SK-N-SH (cell line): Measurements from ENCODE around the gene LIN7C. TPM values are rescaled to one million over a fixed set of nuclear protein-coding genes. Genes with fewer than 3 reads are reported as not detected.

ENCODE experiments used
- CTCF ChIA-PET: fragments of 300-600, 350-600 bp; formaldehyde crosslinking; extraction: SDS; loops from one replicate; lab custom pipeline; 2021; lab: Yijun Ruan, JAX
- POLR2A ChIA-PET: fragments of 350-600 bp; sonication (Branson Sonifier 250); formaldehyde crosslinking; extraction: SDS; loops from one replicate; lab custom pipeline; 2020; ENCODE audit warnings: antibody characterized with exemption, inconsistent platforms; lab: Yijun Ruan, JAX
- DNase-seq: peaks from one replicate; pipeline ENCODE4 v3.0.0; 2012
- H2AFZ ChIP-seq: fragments of 200-600 bp; sonication (generic); 2 replicates; pipeline ENCODE4 v1.8.1; 2016; ENCODE audit warnings: antibody characterized with exemption, mild to moderate bottlenecking, low read depth
- H3F3A ChIP-seq: fragments of 200-600 bp; sonication (generic); replicated peaks from 2 replicates; pipeline ENCODE3; 2016; ENCODE audit warnings: antibody characterized with exemption, mild to moderate bottlenecking; ENCODE audit not compliant: insufficient read depth
- H3K27ac ChIP-seq, 2 experiments: fragments of 200-500 bp in 1 of 2; fragments of 200-600 bp in 1 of 2; sonication (Bioruptor generic) in 1 of 2; sonication (generic), shearing (Covaris generic) in 1 of 2; 2 replicates each; pipeline versions ENCODE4 v1.5.1 to v1.6.1; 2014 to 2016; ENCODE audit warnings: low read depth in 2 of 2, inconsistent platforms in 1 of 2, low read length in 1 of 2, mild to moderate bottlenecking in 1 of 2, mixed read lengths in 1 of 2
- H3K27me3 ChIP-seq: fragments of 200-600 bp; sonication (generic), shearing (Covaris generic); 2 replicates; pipeline ENCODE4 v1.6.1; 2016; ENCODE audit warnings: mixed run types; ENCODE audit not compliant: insufficient read depth
- H3K36me3 ChIP-seq, 2 experiments: fragments of 200-500 bp in 1 of 2; fragments of 200-600 bp in 1 of 2; sonication (Bioruptor generic) in 1 of 2; sonication (generic) in 1 of 2; replicated peaks in 1 of 2; 2 replicates each; pipeline versions ENCODE3 to v1.5.1; 2014 to 2016; ENCODE audit warnings: low read length in 1 of 2, mild to moderate bottlenecking in 1 of 2; ENCODE audit not compliant: insufficient read depth in 2 of 2, control insufficient read depth in 1 of 2
- H3K4me1 ChIP-seq, 2 experiments: fragments of 200-500 bp in 1 of 2; fragments of 200-600 bp in 1 of 2; sonication (Bioruptor generic) in 1 of 2; sonication (generic), shearing (Covaris generic) in 1 of 2; 2 replicates each; pipeline versions ENCODE4 v1.5.1 to v1.6.1; 2014 to 2016; ENCODE audit warnings: low read depth in 1 of 2, low read length in 1 of 2, mixed run types in 1 of 2; ENCODE audit not compliant: insufficient read depth in 2 of 2, control insufficient read depth in 1 of 2
- H3K4me2 ChIP-seq: fragments of 200-600 bp; sonication (generic), shearing (Covaris generic); 2 replicates; pipeline ENCODE4 v1.6.1; 2017; ENCODE audit warnings: mixed run types
- H3K4me3 ChIP-seq, 2 experiments: fragments of 200-500 bp in 1 of 2; fragments of 200-600 bp in 1 of 2; sonication (Bioruptor generic) in 1 of 2; sonication (generic), shearing (Covaris generic) in 1 of 2; 2 replicates each; pipeline versions ENCODE4 v1.5.1 to v1.8.1; 2014 to 2016; ENCODE audit warnings: low read depth in 2 of 2, inconsistent platforms in 1 of 2, low read length in 1 of 2, mild to moderate bottlenecking in 1 of 2, mixed read lengths in 1 of 2, moderate library complexity in 1 of 2
- H3K79me2 ChIP-seq: fragments of 200-600 bp; sonication (generic); 2 replicates; pipeline ENCODE4 v1.8.1; 2017; ENCODE audit warnings: mild to moderate bottlenecking; ENCODE audit not compliant: insufficient read depth
- H3K9ac ChIP-seq: fragments of 200-600 bp; sonication (generic); 2 replicates; pipeline ENCODE4 v1.6.1; 2017; ENCODE audit warnings: mixed run types
- H3K9me2 ChIP-seq: fragments of 200-600 bp; sonication (generic); 2 replicates; pipeline ENCODE4 v1.6.1; 2017; ENCODE audit warnings: mixed run types
- H3K9me3 ChIP-seq: fragments of 200-600 bp; sonication (generic); 2 replicates; pipeline ENCODE4 v1.6.1; 2017; ENCODE audit warnings: mixed run types, mild to moderate bottlenecking, moderate library complexity
- H4K20me1 ChIP-seq: fragments of 200-600 bp; sonication (generic); 2 replicates; pipeline ENCODE4 v1.6.1; 2017; ENCODE audit warnings: mild to moderate bottlenecking, mixed run types; ENCODE audit not compliant: insufficient read depth
- CHD2 ChIP-seq: fragments of 150-350 bp; IDR thresholded peaks from 2 replicates; pipeline ENCODE4 v1.6.1; 2018; ENCODE audit warnings: low read length; ENCODE audit not compliant: partially characterized antibody
- FOSL2 ChIP-seq: IDR thresholded peaks from 2 replicates; pipeline ENCODE4 v1.4.0; 2012; ENCODE audit warnings: low read depth, mild to moderate bottlenecking, moderate library complexity, borderline replicate concordance
- FOXJ3 ChIP-seq: sonication (generic); formaldehyde crosslinking; IDR thresholded peaks from 2 replicates; pipeline ENCODE4 v1.5.1; 2020; ENCODE audit warnings: mild to moderate bottlenecking, missing genetic modification reagents
- FOXM1 ChIP-seq: IDR thresholded peaks from 2 replicates; pipeline ENCODE4 v1.4.0; 2012; ENCODE audit warnings: low read depth, mild to moderate bottlenecking
- GABPA ChIP-seq: IDR thresholded peaks from 2 replicates; pipeline ENCODE4 v1.4.0; 2012; ENCODE audit warnings: low read depth, mild to moderate bottlenecking
- GATA2 ChIP-seq: sonication (generic); formaldehyde crosslinking; IDR thresholded peaks from 2 replicates; pipeline ENCODE4 v1.5.0; 2020; ENCODE audit warnings: mild to moderate bottlenecking, missing genetic modification reagents
- MEF2A ChIP-seq: IDR thresholded peaks from 2 replicates; pipeline ENCODE4 v1.4.0; 2012; ENCODE audit warnings: low read depth, borderline replicate concordance
- MXI1 ChIP-seq: IDR thresholded peaks from 2 replicates; pipeline ENCODE4 v1.6.1; 2012; ENCODE audit warnings: mild to moderate bottlenecking, low read depth, low read length, improper control_type of control experiment
- NRF1 ChIP-seq: IDR thresholded peaks from 2 replicates; pipeline ENCODE4 v1.6.1; 2012; ENCODE audit warnings: low read depth, mild to moderate bottlenecking, low read length
- RAD21 ChIP-seq: IDR thresholded peaks from 2 replicates; pipeline ENCODE4 v1.6.1; 2012; ENCODE audit warnings: mild to moderate bottlenecking, low read length
- RCOR1 ChIP-seq: fragments of 150-350 bp; IDR thresholded peaks from 2 replicates; pipeline ENCODE4 v1.6.1; 2017; ENCODE audit warnings: antibody characterized with exemption, low read length
- RFX5 ChIP-seq: IDR thresholded peaks from 2 replicates; pipeline ENCODE4 v1.6.1; 2012; ENCODE audit warnings: mild to moderate bottlenecking, improper control_type of control experiment, low read length
- RXRA ChIP-seq: IDR thresholded peaks from 2 replicates; pipeline ENCODE4 v1.4.0; 2012; ENCODE audit warnings: low read depth, mild to moderate bottlenecking, borderline replicate concordance
- TCF12 ChIP-seq: IDR thresholded peaks from 2 replicates; pipeline ENCODE4 v1.4.0; 2012
- WGBS: methylation state at CpG from one replicate; pipeline ENCODE4 v1.1.6; 2017; ENCODE audit warnings: low lambda C conversion rate; 5-methylcytosine and 5-hydroxymethylcytosine counted together
- polyA plus RNA-seq, 3 experiments: library from polyadenylated mRNA; depleted of rRNA; stranded (reverse); fragments of >200 nt; gene quantifications; 2 replicates each; pipeline ENCODE4 v1.2.3, GENCODE V29; 2012
- TF ChIP-seq, protein P1 (sequence below): IDR thresholded peaks from 2 replicates; pipeline ENCODE4 v1.4.0; 2012; ENCODE audit warnings: low read depth, borderline replicate concordance
- TF ChIP-seq, protein P2 (sequence below): IDR thresholded peaks from 2 replicates; pipeline ENCODE4 v1.4.0; 2012; ENCODE audit warnings: low read depth
- TF ChIP-seq, protein P3 (sequence below): IDR thresholded peaks from 2 replicates; pipeline ENCODE4; 2012

LIN7C gene
- polyA plus RNA-seq, 1 of the 3 experiments (the other 2 are of a cell fraction): 7.3 TPM

DNA sequence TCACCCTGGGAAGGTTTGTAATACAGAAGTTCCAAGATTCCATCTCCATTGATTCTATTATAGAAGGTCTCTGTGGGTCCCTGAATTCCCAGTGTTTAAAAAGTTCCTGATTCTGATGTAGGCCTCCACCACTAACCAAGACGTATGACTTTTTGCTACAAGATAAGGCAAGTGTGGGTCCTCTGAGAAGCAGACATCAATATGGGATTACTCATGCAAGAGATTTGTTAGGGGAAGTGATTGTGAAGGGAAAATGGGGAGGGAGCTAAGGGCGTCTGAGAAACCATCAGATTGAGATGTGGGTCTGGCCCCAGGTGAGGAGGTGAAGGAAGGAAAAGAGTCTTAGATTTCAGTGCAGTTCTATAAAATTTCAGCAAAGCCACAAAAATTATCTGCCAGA, 23.8 kb downstream of the LIN7C start:
- Histone ChIP-seq H3K27ac (no peak overlapping the region), H3K36me3 (no peaks in the 10 kb centered on the region), H4K20me1 (no peaks in the 10 kb centered on the region), H3K9me2 (no peaks in the 10 kb centered on the region)
- CTCF ChIA-PET: interaction anchor here (0.9 to 11.7 kb wide), 5 partner anchors 15 to 297 kb away, joined by 3 to 223 read pairs (median 4); no protein-coding TSS in a partner anchor
- POLR2A ChIA-PET: no interaction called here
- no peak for TF ChIP-seq RXRA
- TF ChIP-seq NRF1: no peak
- TF ChIP-seq CHD2: no peak
- no peak for TF ChIP-seq RAD21
- no peak for TF ChIP-seq FOXJ3 (CRISPR knock-in tag)
- TF ChIP-seq, protein P1, sequence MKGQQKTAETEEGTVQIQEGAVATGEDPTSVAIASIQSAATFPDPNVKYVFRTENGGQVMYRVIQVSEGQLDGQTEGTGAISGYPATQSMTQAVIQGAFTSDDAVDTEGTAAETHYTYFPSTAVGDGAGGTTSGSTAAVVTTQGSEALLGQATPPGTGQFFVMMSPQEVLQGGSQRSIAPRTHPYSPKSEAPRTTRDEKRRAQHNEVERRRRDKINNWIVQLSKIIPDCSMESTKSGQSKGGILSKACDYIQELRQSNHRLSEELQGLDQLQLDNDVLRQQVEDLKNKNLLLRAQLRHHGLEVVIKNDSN: no peak
- TF ChIP-seq, protein P2, sequence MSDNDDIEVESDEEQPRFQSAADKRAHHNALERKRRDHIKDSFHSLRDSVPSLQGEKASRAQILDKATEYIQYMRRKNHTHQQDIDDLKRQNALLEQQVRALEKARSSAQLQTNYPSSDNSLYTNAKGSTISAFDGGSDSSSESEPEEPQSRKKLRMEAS: no peak
- TF ChIP-seq, all 33 proteins: peak for 0
- H3K79me2 ChIP-seq: no peaks in the 10 kb centered on the region
- H3K4me1 ChIP-seq: no peaks in the 10 kb centered on the region
- WGBS: 88% methylated on average over 2 of the region's 2 CpGs
- H3K4me3 ChIP-seq: no peak overlapping the region
- no peak overlapping the region for H3K4me2 ChIP-seq
- DNase-seq: no peak
- no peaks in the 10 kb centered on the region for H3F3A ChIP-seq
- no peaks in the 10 kb centered on the region for H3K9me3 ChIP-seq
- peak overlapping the region; percentile 74 for H2AFZ ChIP-seq
- no peak overlapping the region for H3K9ac ChIP-seq
- H3K27me3 ChIP-seq: no peaks in the 10 kb centered on the region

DNA sequence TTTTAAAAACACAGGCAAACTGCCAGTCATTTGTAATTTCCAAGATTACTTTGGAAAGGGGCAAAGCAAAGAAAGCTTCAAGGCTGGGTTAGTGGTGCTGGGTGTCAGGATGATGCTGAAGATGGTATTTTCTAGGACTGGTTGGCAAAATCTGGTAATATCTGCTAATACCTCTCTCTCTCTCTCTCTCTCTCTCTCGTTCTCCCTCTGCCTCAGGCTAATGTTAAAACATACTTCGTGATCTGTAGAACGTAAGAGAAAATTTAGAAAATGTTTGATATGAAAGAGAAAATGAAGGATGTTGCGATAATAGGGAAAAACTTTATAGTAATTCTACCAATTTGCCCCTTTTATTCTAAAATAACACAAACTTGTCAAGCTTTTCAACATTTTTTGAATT, 24.6 kb downstream of the LIN7C start:
- H3K4me3 ChIP-seq: no peak overlapping the region
- no peaks in the 10 kb centered on the region for H3K9me2 ChIP-seq
- 85% methylated on average over 4 of the region's 4 CpGs for WGBS
- DNase-seq: no peak
- no peak overlapping the region for H3K27ac ChIP-seq
- no peaks in the 10 kb centered on the region for H3F3A ChIP-seq
- no peaks in the 10 kb centered on the region for H4K20me1 ChIP-seq
- ChIA-PET POLR2A (no interaction called here), CTCF (interaction anchor here (7.2 to 11.7 kb wide), 2 partner anchors 16 to 297 kb away, joined by 100 to 223 read pairs; no protein-coding TSS in a partner anchor)
- H3K36me3 ChIP-seq: no peaks in the 10 kb centered on the region
- no peaks in the 10 kb centered on the region for H3K27me3 ChIP-seq
- H3K9me3 ChIP-seq: no peaks in the 10 kb centered on the region
- TF ChIP-seq RAD21 (no peak), RXRA (no peak), RFX5 (no peak), RCOR1 (no peak), FOXM1 (no peak), TCF12 (no peak), MXI1 (no peak), GABPA (no peak), GATA2 (CRISPR knock-in tag) (no peak), FOSL2 (no peak), MEF2A (no peak)
- TF ChIP-seq, protein P3, sequence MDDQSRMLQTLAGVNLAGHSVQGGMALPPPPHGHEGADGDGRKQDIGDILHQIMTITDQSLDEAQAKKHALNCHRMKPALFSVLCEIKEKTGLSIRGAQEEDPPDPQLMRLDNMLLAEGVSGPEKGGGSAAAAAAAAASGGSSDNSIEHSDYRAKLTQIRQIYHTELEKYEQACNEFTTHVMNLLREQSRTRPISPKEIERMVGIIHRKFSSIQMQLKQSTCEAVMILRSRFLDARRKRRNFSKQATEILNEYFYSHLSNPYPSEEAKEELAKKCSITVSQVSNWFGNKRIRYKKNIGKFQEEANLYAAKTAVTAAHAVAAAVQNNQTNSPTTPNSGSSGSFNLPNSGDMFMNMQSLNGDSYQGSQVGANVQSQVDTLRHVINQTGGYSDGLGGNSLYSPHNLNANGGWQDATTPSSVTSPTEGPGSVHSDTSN: no peak
- TF ChIP-seq, protein P1: no peak
- no peak overlapping the region for H2AFZ ChIP-seq
- no peaks in the 10 kb centered on the region for H3K79me2 ChIP-seq
- no peak overlapping the region for H3K9ac ChIP-seq
- no peak overlapping the region for H3K4me2 ChIP-seq
- H3K4me1 ChIP-seq: no peaks in the 10 kb centered on the region
